Karpas-422 (cell line): ENCODE data around the gene LMX1A. TPM values are rescaled to one million over a fixed set of nuclear protein-coding genes. Genes with fewer than 3 reads are reported as not detected.

Experiments
- DNase-seq: peaks from one replicate; pipeline ENCODE4 v3.0.0-alpha.2; 2015
- H2AFZ ChIP-seq: fragments of 200-600 bp; sonication (generic); 2 replicates; pipeline ENCODE4 v1.6.1; 2014; ENCODE audit warnings: antibody characterized with exemption, low read length, mixed read lengths
- H3K27ac ChIP-seq: fragments of 200-600 bp; sonication (generic); 2 replicates; pipeline ENCODE4 v1.5.1; 2014; ENCODE audit warnings: mild to moderate bottlenecking, low read length, moderate library complexity
- H3K27me3 ChIP-seq: fragments of 200-600 bp; sonication (generic); 2 replicates; pipeline ENCODE4 v1.6.1; 2014; ENCODE audit warnings: low read length, mixed read lengths
- H3K36me3 ChIP-seq: fragments of 200-600 bp; sonication (generic); 2 replicates; pipeline ENCODE4 v1.6.1; 2014; ENCODE audit warnings: low read length, mixed read lengths; ENCODE audit not compliant: insufficient read depth
- H3K4me1 ChIP-seq: fragments of 200-600 bp; sonication (generic); 2 replicates; pipeline ENCODE4 v1.6.1; 2014; ENCODE audit warnings: mild to moderate bottlenecking, low read length, mixed read lengths
- H3K4me2 ChIP-seq: fragments of 200-600 bp; sonication (generic); 2 replicates; pipeline ENCODE4 v1.6.1; 2014; ENCODE audit warnings: low read length, low read depth, mild to moderate bottlenecking; ENCODE audit not compliant: poor library complexity, severe bottlenecking
- H3K4me3 ChIP-seq: fragments of 200-600 bp; sonication (generic); 2 replicates; pipeline ENCODE4 v1.5.1; 2014; ENCODE audit warnings: mild to moderate bottlenecking, antibody characterized with exemption, low read length, mixed read lengths
- H3K79me2 ChIP-seq: fragments of 200-600 bp; sonication (generic); 2 replicates; pipeline ENCODE4 v1.6.1; 2014; ENCODE audit warnings: mild to moderate bottlenecking, low read length, mixed read lengths
- H3K9ac ChIP-seq: fragments of 200-600 bp; sonication (generic); 2 replicates; pipeline ENCODE4 v1.6.0; 2014; ENCODE audit warnings: low read length
- H3K9me2 ChIP-seq: fragments of 200-600 bp; sonication (generic), shearing (Covaris generic); replicated peaks from 2 replicates; pipeline ENCODE4 v1.6.0; 2014; ENCODE audit warnings: mild to moderate bottlenecking, low read length, moderate library complexity; ENCODE audit not compliant: insufficient read depth
- H3K9me3 ChIP-seq: fragments of 300-700, 200-600 bp; sonication (generic); 2 replicates; pipeline ENCODE4 v1.6.1; 2014; ENCODE audit warnings: low read length, mixed read lengths
- H4K20me1 ChIP-seq: fragments of 200-600 bp; sonication (generic); 2 replicates; pipeline ENCODE4 v1.6.1; 2014; ENCODE audit warnings: mild to moderate bottlenecking, antibody characterized with exemption, low read length, low read depth; ENCODE audit not compliant: insufficient read depth
- total RNA-seq: library from RNA; depleted of rRNA; stranded (reverse); fragments of >200 nt; shearing (Covaris generic); gene quantifications from 2 replicates; pipeline ENCODE4 v1.2.3, GENCODE V29; 2014; ENCODE audit warnings: low replicate concordance; rRNA removed

Gene LMX1A
- total RNA-seq, 1 experiment from 2014 or later: not detected

- Histone ChIP-seq H2AFZ (no peak overlapping the region), H3K4me2 (no peak overlapping the region), H3K79me2 (no peaks in the 10 kb centered on the region), H3K36me3 (no peaks in the 10 kb centered on the region), H3K9me2 (no peaks in the 10 kb centered on the region), H4K20me1 (no peaks in the 10 kb centered on the region), H3K4me1 (no peaks in the 10 kb centered on the region), H3K27me3 (no peaks in the 10 kb centered on the region), H3K9me3 (no peaks in the 10 kb centered on the region), H3K9ac (no peak overlapping the region), H3K4me3 (no peak overlapping the region), H3K27ac (no peak overlapping the region)
- DNase-seq: no peak
Measured at GRCh38 chr1:165161130-165161529, 195.4 kb downstream of the LMX1A start.

- Histone ChIP-seq H3K9me2 (no peaks in the 10 kb centered on the region), H3K4me3 (no peak overlapping the region), H3K9me3 (no peaks in the 10 kb centered on the region), H3K4me1 (no peaks in the 10 kb centered on the region), H3K27me3 (no peaks in the 10 kb centered on the region), H3K27ac (no peak overlapping the region), H3K4me2 (no peak overlapping the region), H4K20me1 (no peaks in the 10 kb centered on the region), H3K79me2 (no peaks in the 10 kb centered on the region), H3K36me3 (no peaks in the 10 kb centered on the region), H2AFZ (no peak overlapping the region), H3K9ac (no peak overlapping the region)
- DNase-seq: no peak
Measured at GRCh38 chr1:165153182-165153581, 203.3 kb downstream of the LMX1A start.

DNA sequence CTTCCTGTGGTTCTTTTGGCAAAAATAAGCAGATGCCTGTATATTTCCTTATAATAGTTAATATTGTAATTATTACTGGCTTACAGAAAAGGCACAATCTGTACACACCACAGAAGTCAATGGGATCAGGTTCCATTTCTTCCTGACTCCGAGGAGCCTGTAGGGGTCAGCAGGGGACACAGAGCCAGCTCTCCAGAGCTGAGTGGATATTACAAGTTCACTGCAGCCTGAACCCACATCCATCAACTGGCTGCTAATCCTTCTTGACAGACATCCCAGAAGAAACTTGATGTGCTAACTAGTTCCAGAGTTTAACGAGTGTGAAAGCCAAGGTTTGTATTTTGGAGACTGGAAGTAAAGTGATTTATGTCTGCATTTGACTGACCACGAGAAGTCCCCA lies 203.8 kb downstream of the LMX1A start:
- no peaks in the 10 kb centered on the region for H3K27me3 ChIP-seq
- H3K4me3 ChIP-seq: no peak overlapping the region
- H3K9me3 ChIP-seq: no peaks in the 10 kb centered on the region
- H3K36me3 ChIP-seq: no peaks in the 10 kb centered on the region
- H3K9me2 ChIP-seq: no peaks in the 10 kb centered on the region
- DNase-seq: no peak
- no peaks in the 10 kb centered on the region for H4K20me1 ChIP-seq
- no peak overlapping the region for H3K9ac ChIP-seq
- H3K79me2 ChIP-seq: no peaks in the 10 kb centered on the region
- no peak overlapping the region for H3K27ac ChIP-seq
- no peak overlapping the region for H3K4me2 ChIP-seq
- H3K4me1 ChIP-seq: no peaks in the 10 kb centered on the region
- H2AFZ ChIP-seq: no peak overlapping the region

DNA sequence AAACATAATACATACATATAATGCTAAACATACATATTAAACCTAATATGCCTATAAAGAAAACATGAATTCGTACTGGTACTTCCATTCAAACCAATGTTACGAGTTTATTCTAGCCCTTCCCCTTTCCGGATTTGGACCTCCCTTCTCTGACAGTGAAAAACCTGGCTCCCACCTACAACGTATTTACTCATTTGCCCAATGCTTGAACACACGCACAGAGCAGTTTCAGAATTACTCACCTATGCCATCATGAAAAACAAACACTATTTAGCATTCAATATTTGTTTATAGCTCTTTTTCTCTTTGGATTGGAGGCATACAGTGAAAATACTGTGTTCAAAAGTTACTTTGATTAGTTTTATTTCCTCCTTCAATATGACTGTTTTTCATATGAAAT lies 204.4 kb downstream of the LMX1A start:
- Histone ChIP-seq H3K9ac (no peak overlapping the region), H3K79me2 (no peaks in the 10 kb centered on the region), H3K36me3 (no peaks in the 10 kb centered on the region), H3K4me2 (no peak overlapping the region), H3K27me3 (no peaks in the 10 kb centered on the region), H3K27ac (no peak overlapping the region), H3K4me1 (no peaks in the 10 kb centered on the region), H3K9me3 (no peaks in the 10 kb centered on the region), H3K4me3 (no peak overlapping the region), H4K20me1 (no peaks in the 10 kb centered on the region), H2AFZ (no peak overlapping the region), H3K9me2 (no peaks in the 10 kb centered on the region)
- no peak for DNase-seq

Other genes with a start within 250 kb of the LMX1A start
- gene RXRG, start 88.4 kb upstream of the LMX1A start, total RNA-seq: not detected in 2 replicates
- not detected in 2 replicates for gene LRRC52, start 187.3 kb upstream of the LMX1A start, total RNA-seq